ENCODE measurements around the gene SNX18. TPM values are rescaled to one million over a fixed set of nuclear protein-coding genes. Genes with fewer than 3 reads are reported as not detected.

Gene SNX18
- polyA plus RNA-seq, 4 donors, result 3.4 to 28.7 (median 8.1) TPM

- Histone ChIP-seq H3K36me3 (ENCODE audit: control insufficient read depth in 3 of 3, insufficient read depth in 2 of 3, low read depth in 1 of 3, low read length in 3 of 3) (peaks cover 0 to 24% (median 0%) of the 10 kb centered on the region in 3 donors), H3K27me3 (ENCODE audit: control insufficient read depth in 3 of 3, insufficient read depth in 3 of 3, low read length in 3 of 3) (no peaks in the 10 kb centered on the region), H3K4me3 (ENCODE audit: low read depth in 1 of 3, low read length in 3 of 3) (peak overlapping the region in 1 of 3 donors; percentile 63), H3K4me1 (ENCODE audit: control insufficient read depth in 3 of 3, insufficient read depth in 2 of 3, low read depth in 1 of 3, low read length in 2 of 3) (peaks cover 12 to 36% (median 36%) of the 10 kb centered on the region in 3 donors), H3K9me3 (ENCODE audit: control insufficient read depth in 2 of 2, insufficient read depth in 1 of 2, low read depth in 1 of 2, low read length in 1 of 2) (no peaks in the 10 kb centered on the region), H3K27ac (ENCODE audit: low read depth in 1 of 3, low read length in 2 of 3) (peak overlapping the region in 1 of 3 donors; percentile 3)
- WGBS, 3 donors, result 55 to 59% (median 57%) methylated on average over 5 of the region's 5 CpGs
- FAIRE-seq (no peak), DNase-seq (peak; percentile 44 to 63)
Observed at GRCh38 chr5:54521856-54522479, 4.4 kb downstream of the SNX18 start.

GRCh38 chr5:54523534-54523933 is 6.0 kb downstream of the SNX18 start:
- FAIRE-seq, result no peak
- H3K4me3 ChIP-seq (ENCODE audit: low read depth in 1 of 3, low read length in 3 of 3), result peak overlapping the region in 1 of 3 donors; percentile 16
- peaks cover 0 to 23% (median 0%) of the 10 kb centered on the region in 3 donors for H3K36me3 ChIP-seq (ENCODE audit: control insufficient read depth in 3 of 3, insufficient read depth in 2 of 3, low read depth in 1 of 3, low read length in 3 of 3)
- peaks cover 14 to 48% (median 40%) of the 10 kb centered on the region in 3 donors for H3K4me1 ChIP-seq (ENCODE audit: control insufficient read depth in 3 of 3, insufficient read depth in 2 of 3, low read depth in 1 of 3, low read length in 2 of 3)
- 21 to 53% (median 29%) methylated on average over 3 of the region's 3 CpGs for WGBS, 3 donors
- peak overlapping the region in 2 of 3 donors; percentile 78 to 87 for H3K27ac ChIP-seq (ENCODE audit: low read depth in 1 of 3, low read length in 2 of 3)
- no peak for DNase-seq
- no peaks in the 10 kb centered on the region for H3K27me3 ChIP-seq (ENCODE audit: control insufficient read depth in 3 of 3, insufficient read depth in 3 of 3, low read length in 3 of 3)
- H3K9me3 ChIP-seq (ENCODE audit: control insufficient read depth in 2 of 2, insufficient read depth in 1 of 2, low read depth in 1 of 2, low read length in 1 of 2), result no peaks in the 10 kb centered on the region

- DNase-seq, result peak in 1 of 2 donors; percentile 55
- H3K36me3 ChIP-seq (ENCODE audit: control insufficient read depth in 3 of 3, insufficient read depth in 2 of 3, low read depth in 1 of 3, low read length in 3 of 3), result peaks cover 0 to 17% (median 0%) of the 10 kb centered on the region in 3 donors
- peaks cover 19 to 50% (median 44%) of the 10 kb centered on the region in 3 donors for H3K4me1 ChIP-seq (ENCODE audit: control insufficient read depth in 3 of 3, insufficient read depth in 2 of 3, low read depth in 1 of 3, low read length in 2 of 3)
- H3K27ac ChIP-seq (ENCODE audit: low read depth in 1 of 3, low read length in 2 of 3), result peak overlapping the region; percentile 56 to 87 (median 78)
- no peak for FAIRE-seq
- peak overlapping the region in 1 of 3 donors; percentile 16 for H3K4me3 ChIP-seq (ENCODE audit: low read depth in 1 of 3, low read length in 3 of 3)
- 24 to 53% (median 36%) methylated on average over 8 of the region's 8 CpGs for WGBS, 3 donors
- no peaks in the 10 kb centered on the region for H3K9me3 ChIP-seq (ENCODE audit: control insufficient read depth in 2 of 2, insufficient read depth in 1 of 2, low read depth in 1 of 2, low read length in 1 of 2)
- no peaks in the 10 kb centered on the region for H3K27me3 ChIP-seq (ENCODE audit: control insufficient read depth in 3 of 3, insufficient read depth in 3 of 3, low read length in 3 of 3)
Observed at GRCh38 chr5:54524082-54524481, 6.5 kb downstream of the SNX18 start.

- Histone ChIP-seq H3K36me3 (ENCODE audit: control insufficient read depth in 3 of 3, insufficient read depth in 2 of 3, low read depth in 1 of 3, low read length in 3 of 3) (peaks cover 0 to 13% (median 0%) of the 10 kb centered on the region in 3 donors), H3K4me1 (ENCODE audit: control insufficient read depth in 3 of 3, insufficient read depth in 2 of 3, low read depth in 1 of 3, low read length in 2 of 3) (peaks cover 20 to 49% (median 48%) of the 10 kb centered on the region in 3 donors), H3K27ac (ENCODE audit: low read depth in 1 of 3, low read length in 2 of 3) (peak overlapping the region; percentile 8 to 78 (median 61)), H3K4me3 (ENCODE audit: low read depth in 1 of 3, low read length in 3 of 3) (peak overlapping the region in 1 of 3 donors; percentile 14), H3K9me3 (ENCODE audit: control insufficient read depth in 2 of 2, insufficient read depth in 1 of 2, low read depth in 1 of 2, low read length in 1 of 2) (no peaks in the 10 kb centered on the region), H3K27me3 (ENCODE audit: control insufficient read depth in 3 of 3, insufficient read depth in 3 of 3, low read length in 3 of 3) (no peaks in the 10 kb centered on the region)
- DNase-seq (peak; percentile 40 to 46), FAIRE-seq (no peak)
- 14 to 40% (median 36%) methylated on average over 8 of the region's 8 CpGs for WGBS, 3 donors
Observed at GRCh38 chr5:54524704-54525103, 7.1 kb downstream of the SNX18 start.

- H3K9me3 ChIP-seq (ENCODE audit: control insufficient read depth in 2 of 2, insufficient read depth in 1 of 2, low read depth in 1 of 2, low read length in 1 of 2), result no peaks in the 10 kb centered on the region
- WGBS, 3 donors, result 11 to 61% (median 42%) methylated on average over 4 of the region's 4 CpGs
- H3K27ac ChIP-seq (ENCODE audit: low read depth in 1 of 3, low read length in 2 of 3), result peak overlapping the region; percentile 32 to 78 (median 61)
- H3K4me3 ChIP-seq (ENCODE audit: low read depth in 1 of 3, low read length in 3 of 3), result no peak overlapping the region
- H3K27me3 ChIP-seq (ENCODE audit: control insufficient read depth in 3 of 3, insufficient read depth in 3 of 3, low read length in 3 of 3), result no peaks in the 10 kb centered on the region
- peaks cover 0 to 13% (median 0%) of the 10 kb centered on the region in 3 donors for H3K36me3 ChIP-seq (ENCODE audit: control insufficient read depth in 3 of 3, insufficient read depth in 2 of 3, low read depth in 1 of 3, low read length in 3 of 3)
- DNase-seq (peak; percentile 65 to 85), FAIRE-seq (no peak)
- peaks cover 25 to 49% (median 48%) of the 10 kb centered on the region in 3 donors for H3K4me1 ChIP-seq (ENCODE audit: control insufficient read depth in 3 of 3, insufficient read depth in 2 of 3, low read depth in 1 of 3, low read length in 2 of 3)
Observed at GRCh38 chr5:54525261-54525660, 7.7 kb downstream of the SNX18 start.

GRCh38 chr5:54525692-54526091 is 8.1 kb downstream of the SNX18 start:
- peaks cover 0 to 13% (median 0%) of the 10 kb centered on the region in 3 donors for H3K36me3 ChIP-seq (ENCODE audit: control insufficient read depth in 3 of 3, insufficient read depth in 2 of 3, low read depth in 1 of 3, low read length in 3 of 3)
- no peaks in the 10 kb centered on the region for H3K27me3 ChIP-seq (ENCODE audit: control insufficient read depth in 3 of 3, insufficient read depth in 3 of 3, low read length in 3 of 3)
- FAIRE-seq (no peak), DNase-seq (peak in 1 of 2 donors; percentile 43)
- H3K9me3 ChIP-seq (ENCODE audit: control insufficient read depth in 2 of 2, insufficient read depth in 1 of 2, low read depth in 1 of 2, low read length in 1 of 2), result no peaks in the 10 kb centered on the region
- H3K4me3 ChIP-seq (ENCODE audit: low read depth in 1 of 3, low read length in 3 of 3), result no peak overlapping the region
- peak overlapping the region in 2 of 3 donors; percentile 32 to 78 for H3K27ac ChIP-seq (ENCODE audit: low read depth in 1 of 3, low read length in 2 of 3)
- 24 to 60% (median 34%) methylated on average over 6 of the region's 6 CpGs for WGBS, 3 donors
- H3K4me1 ChIP-seq (ENCODE audit: control insufficient read depth in 3 of 3, insufficient read depth in 2 of 3, low read depth in 1 of 3, low read length in 2 of 3), result peaks cover 25 to 49% (median 48%) of the 10 kb centered on the region in 3 donors

- Histone ChIP-seq H3K4me1 (ENCODE audit: control insufficient read depth in 3 of 3, insufficient read depth in 2 of 3, low read depth in 1 of 3, low read length in 2 of 3) (peaks cover 23 to 53% (median 49%) of the 10 kb centered on the region in 3 donors), H3K27ac (ENCODE audit: low read depth in 1 of 3, low read length in 2 of 3) (no peak overlapping the region), H3K4me3 (ENCODE audit: low read depth in 1 of 3, low read length in 3 of 3) (no peak overlapping the region), H3K27me3 (ENCODE audit: control insufficient read depth in 3 of 3, insufficient read depth in 3 of 3, low read length in 3 of 3) (no peaks in the 10 kb centered on the region), H3K36me3 (ENCODE audit: control insufficient read depth in 3 of 3, insufficient read depth in 2 of 3, low read depth in 1 of 3, low read length in 3 of 3) (peaks cover 0 to 17% (median 0%) of the 10 kb centered on the region in 3 donors), H3K9me3 (ENCODE audit: control insufficient read depth in 2 of 2, insufficient read depth in 1 of 2, low read depth in 1 of 2, low read length in 1 of 2) (no peaks in the 10 kb centered on the region)
- DNase-seq (no peak), FAIRE-seq (no peak)
- WGBS, 3 donors, result 59 to 79% (median 75%) methylated on average over 6 of the region's 6 CpGs
Observed at GRCh38 chr5:54526604-54527288, 9.2 kb downstream of the SNX18 start.

GRCh38 chr5:54528633-54529209 is 11.2 kb downstream of the SNX18 start:
- Histone ChIP-seq H3K4me1 (ENCODE audit: control insufficient read depth in 3 of 3, insufficient read depth in 2 of 3, low read depth in 1 of 3, low read length in 2 of 3) (peaks cover 26 to 60% (median 46%) of the 10 kb centered on the region in 3 donors), H3K4me3 (ENCODE audit: low read depth in 1 of 3, low read length in 3 of 3) (no peak overlapping the region), H3K27me3 (ENCODE audit: control insufficient read depth in 3 of 3, insufficient read depth in 3 of 3, low read length in 3 of 3) (no peaks in the 10 kb centered on the region), H3K9me3 (ENCODE audit: control insufficient read depth in 2 of 2, insufficient read depth in 1 of 2, low read depth in 1 of 2, low read length in 1 of 2) (no peaks in the 10 kb centered on the region), H3K36me3 (ENCODE audit: control insufficient read depth in 3 of 3, insufficient read depth in 2 of 3, low read depth in 1 of 3, low read length in 3 of 3) (peaks cover 0 to 19% (median 0%) of the 10 kb centered on the region in 3 donors), H3K27ac (ENCODE audit: low read depth in 1 of 3, low read length in 2 of 3) (no peak overlapping the region)
- FAIRE-seq (no peak), DNase-seq (peak; percentile 48 to 52)
- WGBS, 3 donors, result 22 to 52% (median 51%) methylated on average over 15 of the region's 15 CpGs

Data from small intestine (tissue), 7 donors.